Endodermal cell (in vitro differentiated cells): ENCODE results near the gene CNTN4. TPM values are rescaled to one million over a fixed set of nuclear protein-coding genes. Genes with fewer than 3 reads are reported as not detected.

Source experiments
- DNase-seq: peaks from one replicate; pipeline ENCODE4 v3.0.0-alpha.2; 2017
- H3K27ac ChIP-seq: 2 replicates; pipeline ENCODE4 v1.5.1; 2013; ENCODE audit warnings: mild to moderate bottlenecking, low read depth, low read length, moderate library complexity
- H3K27me3 ChIP-seq: 2 replicates; pipeline ENCODE4 v1.6.1; 2013; ENCODE audit warnings: mild to moderate bottlenecking, low read length, moderate library complexity; ENCODE audit not compliant: insufficient read depth, control insufficient read depth, poor library complexity, severe bottlenecking
- H3K36me3 ChIP-seq: 2 replicates; pipeline ENCODE4 v1.7.0; 2013; ENCODE audit warnings: mild to moderate bottlenecking, low read length, moderate library complexity; ENCODE audit not compliant: control insufficient read depth, insufficient read depth
- H3K4me1 ChIP-seq: one replicate; pipeline ENCODE4 v1.7.0; 2013; ENCODE audit warnings: low read length; ENCODE audit not compliant: control insufficient read depth, insufficient read depth
- H3K4me3 ChIP-seq: 2 replicates; pipeline ENCODE4 v1.5.1; 2013; ENCODE audit warnings: mild to moderate bottlenecking, low read length, moderate library complexity
- H3K9ac ChIP-seq: 2 replicates; pipeline ENCODE4 v1.6.1; 2013; ENCODE audit warnings: mild to moderate bottlenecking, low read length, moderate library complexity; ENCODE audit not compliant: poor library complexity, severe bottlenecking; ENCODE audit errors: extremely low read depth
- H3K9me3 ChIP-seq: 2 replicates; pipeline ENCODE4 v1.6.1; 2013; ENCODE audit warnings: mild to moderate bottlenecking, low read length, moderate library complexity; ENCODE audit not compliant: control insufficient read depth
- H3K27ac Mint-ChIP-seq: 2 replicates; pipeline ENCODE4 v1.8.0; 2020; ENCODE audit warnings: mixed read lengths
- H3K27me3 Mint-ChIP-seq: 2 replicates; pipeline ENCODE4 v1.8.0; 2021; ENCODE audit warnings: mild to moderate bottlenecking, mixed read lengths; ENCODE audit not compliant: insufficient read depth
- H3K36me3 Mint-ChIP-seq: 2 replicates; pipeline ENCODE4 v1.8.0; 2020; ENCODE audit warnings: low read depth, mixed read lengths
- H3K4me1 Mint-ChIP-seq: 2 replicates; pipeline ENCODE4 v1.8.0; 2020; ENCODE audit warnings: mixed read lengths
- H3K4me3 Mint-ChIP-seq: 2 replicates; pipeline ENCODE4 v1.8.0; 2020; ENCODE audit warnings: mild to moderate bottlenecking, moderate library complexity, mixed read lengths
- H3K9me3 Mint-ChIP-seq: 2 replicates; pipeline ENCODE4 v1.8.0; 2020; ENCODE audit warnings: mild to moderate bottlenecking, mixed read lengths
- CTCF ChIP-seq: fragments of 200-600 bp; sonication (generic); conservative IDR thresholded peaks from 2 replicates; pipeline ENCODE4 v1.5.0; 2021; ENCODE audit warnings: antibody characterized with exemption, mild to moderate bottlenecking
- WGBS, 2 experiments: methylation state at CpG; one replicate each; pipeline versions ENCODE4 v1.1.5 to v1.1.7; 2013; ENCODE audit warnings: missing lambda C conversion rate in 2 of 2, mixed read lengths in 1 of 2; ENCODE audit not compliant: insufficient coverage in 1 of 2, insufficient read length in 1 of 2; 5-methylcytosine and 5-hydroxymethylcytosine counted together
- total RNA-seq, 2 donors: library from RNA; stranded (reverse); fragmentation: NEBNext Ultra II Directional in 1 of 2; extraction: Animal tissue kit (Norgen Biotek cat#: 25700) in 1 of 2; gene quantifications; 2 replicates in 1 of 2; 3 replicates in 1 of 2; pipeline ENCODE4 v1.2.1, GENCODE V29; 2021

Gene CNTN4
- total RNA-seq, 2 donors from 2014 or later, result 10.8 to 11.1 TPM

GRCh38 chr3:2945121-2945520 lies 846.5 kb downstream of the CNTN4 start:
- Mint-ChIP-seq H3K4me1 (no peaks in the 10 kb centered on the region), H3K27ac (no peak overlapping the region), H3K36me3 (no peaks in the 10 kb centered on the region), H3K27me3 (no peaks in the 10 kb centered on the region), H3K4me3 (no peak overlapping the region), H3K9me3 (no peaks in the 10 kb centered on the region)
- H3K9ac ChIP-seq, result no peak overlapping the region
- no peak overlapping the region for H3K4me3 ChIP-seq
- TF ChIP-seq CTCF, result no peak
- no peaks in the 10 kb centered on the region for H3K9me3 ChIP-seq
- H3K27ac ChIP-seq, result no peak overlapping the region
- H3K36me3 ChIP-seq, result no peaks in the 10 kb centered on the region
- no peaks in the 10 kb centered on the region for H3K27me3 ChIP-seq
- WGBS, 2 experiments, result 93 to 95% methylated on average over 3 of the region's 3 CpGs
- no peaks in the 10 kb centered on the region for H3K4me1 ChIP-seq
- no peak for DNase-seq

GRCh38 chr3:2947536-2947935 lies 848.9 kb downstream of the CNTN4 start:
- no peak for TF ChIP-seq CTCF

GRCh38 chr3:2948882-2949281 lies 850.2 kb downstream of the CNTN4 start:
- DNase-seq, result no peak

More at GRCh38 chr3:2947536-2947935, 848.9 kb downstream of the CNTN4 start:
- Histone ChIP-seq H3K36me3 (no peaks in the 10 kb centered on the region), H3K4me3 (no peak overlapping the region), H3K9me3 (no peaks in the 10 kb centered on the region), H3K4me1 (no peaks in the 10 kb centered on the region), H3K27me3 (no peaks in the 10 kb centered on the region), H3K9ac (no peak overlapping the region), H3K27ac (no peak overlapping the region)
- H3K4me1 Mint-ChIP-seq, result no peaks in the 10 kb centered on the region
- H3K27ac Mint-ChIP-seq, result no peak overlapping the region
- WGBS, 2 experiments, result 80% methylated on average over 2 of the region's 2 CpGs; no CpG with 5 or more reads in 1 of the 2 experiments
- H3K4me3 Mint-ChIP-seq, result no peak overlapping the region
- no peak for DNase-seq
- H3K36me3 Mint-ChIP-seq, result no peaks in the 10 kb centered on the region
- no peaks in the 10 kb centered on the region for H3K27me3 Mint-ChIP-seq
- H3K9me3 Mint-ChIP-seq, result no peaks in the 10 kb centered on the region

More at GRCh38 chr3:2948882-2949281, 850.2 kb downstream of the CNTN4 start:
- Histone ChIP-seq H3K36me3 (no peaks in the 10 kb centered on the region), H3K27me3 (no peaks in the 10 kb centered on the region), H3K9me3 (no peaks in the 10 kb centered on the region), H3K4me1 (no peaks in the 10 kb centered on the region), H3K27ac (no peak overlapping the region), H3K9ac (no peak overlapping the region), H3K4me3 (no peak overlapping the region)
- Mint-ChIP-seq H3K27me3 (no peaks in the 10 kb centered on the region), H3K36me3 (no peaks in the 10 kb centered on the region), H3K4me3 (no peak overlapping the region), H3K4me1 (no peaks in the 10 kb centered on the region), H3K9me3 (no peaks in the 10 kb centered on the region), H3K27ac (no peak overlapping the region)
- TF ChIP-seq CTCF, result no peak
- 83 to 90% methylated on average over 1 of the region's 1 CpG for WGBS, 2 experiments
